Osteoblast (primary cell): ENCODE measurements around the gene RTP2. TPM values are rescaled to one million over a fixed set of nuclear protein-coding genes. Genes with fewer than 3 reads are reported as not detected.

ENCODE experiments used
- DNase-seq: peaks from one replicate; pipeline ENCODE4 v3.0.0; 2011; ENCODE audit warnings: low spot score, mixed read lengths; ENCODE audit not compliant: insufficient read length; ENCODE audit errors: missing footprints
- H2AFZ ChIP-seq: 2 replicates; pipeline ENCODE4 v1.6.0; 2011; ENCODE audit warnings: mild to moderate bottlenecking, low read length
- H3K27ac ChIP-seq: 2 replicates; pipeline ENCODE4 v1.5.1; 2011; ENCODE audit warnings: mild to moderate bottlenecking, low read depth, low read length, moderate library complexity
- H3K27me3 ChIP-seq: 2 replicates; pipeline ENCODE4 v1.6.0; 2012; ENCODE audit warnings: mild to moderate bottlenecking, control low read depth, inconsistent platforms, low read length, moderate library complexity; ENCODE audit not compliant: insufficient read depth
- H3K36me3 ChIP-seq: 2 replicates; pipeline ENCODE4 v1.5.1; 2011; ENCODE audit warnings: mild to moderate bottlenecking, low read length, control low read depth, moderate library complexity; ENCODE audit not compliant: insufficient read depth
- H3K4me1 ChIP-seq: 2 replicates; pipeline ENCODE4 v1.5.1; 2011; ENCODE audit warnings: mild to moderate bottlenecking, low read length, control low read depth, moderate library complexity; ENCODE audit not compliant: insufficient read depth
- H3K4me2 ChIP-seq: 2 replicates; pipeline ENCODE4 v1.6.0; 2011; ENCODE audit warnings: mild to moderate bottlenecking, low read length; ENCODE audit not compliant: insufficient read depth
- H3K4me3 ChIP-seq: fragments of 200-600 bp; sonication (generic); 3 replicates; pipeline ENCODE4 v1.5.1; 2012; ENCODE audit warnings: mild to moderate bottlenecking, low read length, inconsistent platforms; ENCODE audit not compliant: insufficient read depth
- H3K79me2 ChIP-seq: 2 replicates; pipeline ENCODE4 v1.6.0; 2012; ENCODE audit warnings: mild to moderate bottlenecking, low read length, control low read depth, inconsistent platforms; ENCODE audit not compliant: insufficient read depth
- H3K9me3 ChIP-seq: 2 replicates; pipeline ENCODE4 v1.5.1; 2011; ENCODE audit warnings: low read depth, low read length, control low read depth
- H4K20me1 ChIP-seq: 2 replicates; pipeline ENCODE4 v1.6.0; 2012; ENCODE audit warnings: mild to moderate bottlenecking, low read length, control low read depth; ENCODE audit not compliant: insufficient read depth
- total RNA-seq: library from RNA; depleted of rRNA; stranded (reverse); fragments of >200 nt; gene quantifications from 2 replicates; pipeline ENCODE4 v1.2.3, GENCODE V29; 2012
- TF ChIP-seq, protein P1 (sequence below): IDR thresholded peaks from 2 replicates; pipeline ENCODE4 v1.5.1; 2011; ENCODE audit warnings: mild to moderate bottlenecking, low read depth, low read length, moderate library complexity; ENCODE audit errors: extremely low read depth

RTP2 gene
- total RNA-seq, 1 donor, result not detected

DNA sequence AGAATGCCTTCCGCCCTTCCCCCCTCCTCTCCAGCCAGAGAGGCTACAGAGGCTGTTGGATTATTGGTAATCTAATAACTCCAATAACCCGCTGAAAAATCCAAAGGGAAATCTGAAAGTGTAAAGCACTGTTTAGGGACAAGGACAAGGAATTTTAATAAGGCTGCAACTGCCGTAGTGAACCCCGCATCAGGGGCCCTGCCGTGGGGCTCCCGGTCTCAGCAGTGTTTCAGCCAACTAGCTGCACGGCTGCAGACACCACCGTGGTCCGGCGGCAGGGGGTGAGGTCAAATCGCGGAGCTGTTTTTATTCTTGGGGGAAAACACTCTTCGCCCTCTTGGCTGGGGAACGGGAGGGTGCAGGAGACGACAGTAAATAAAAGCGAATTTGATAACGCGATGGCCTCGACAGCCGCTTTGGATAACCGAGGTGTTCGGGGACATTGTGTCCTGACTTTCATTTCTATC, 36.8 kb upstream of the RTP2 start:
- peak overlapping the region; percentile 74 for H2AFZ ChIP-seq

DNA sequence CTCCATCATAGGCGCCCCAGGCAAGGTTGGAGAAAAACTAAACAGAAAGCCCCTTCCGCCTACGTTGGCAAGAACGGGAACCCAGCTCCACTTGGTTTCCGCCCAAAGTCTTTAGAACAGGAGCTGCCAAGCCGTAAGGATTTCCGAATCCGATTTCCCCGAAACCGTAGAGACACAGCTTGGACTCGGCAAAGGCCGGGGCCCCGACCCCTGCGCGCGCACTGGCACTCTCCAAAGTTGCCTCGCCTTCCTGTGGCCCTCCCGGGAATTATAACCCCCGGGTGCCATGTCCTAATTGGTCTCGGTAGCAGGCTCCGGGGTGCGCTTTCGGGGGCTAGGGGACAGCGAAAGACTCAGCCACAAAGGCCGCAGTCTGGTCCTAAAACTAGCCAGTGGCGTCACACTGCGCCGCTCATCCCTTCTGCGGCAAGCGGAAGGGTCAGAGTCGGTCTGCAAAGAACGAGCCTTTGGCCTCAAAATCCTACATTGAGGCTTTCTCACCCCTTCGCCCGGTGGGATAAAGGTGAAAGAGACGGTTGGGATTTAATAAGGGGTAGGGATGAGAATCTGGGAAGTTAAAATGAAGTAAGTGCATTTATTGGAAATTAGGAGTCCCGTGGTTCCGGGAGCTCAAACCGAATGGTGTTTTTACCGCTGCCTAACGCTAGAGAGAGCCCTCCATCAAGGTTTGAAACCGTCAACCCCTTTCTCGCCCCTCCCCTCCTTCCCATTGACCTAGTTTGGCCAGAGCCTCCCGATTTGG, 36.2 kb upstream of the RTP2 start:
- peak; percentile 96 for DNase-seq
- H3K4me1 ChIP-seq, result peaks cover 56% of the 10 kb centered on the region

More for the DNA sequence above, 36.8 kb upstream of the RTP2 start:
- Histone ChIP-seq H3K4me2 (peak overlapping the region; percentile 100), H3K36me3 (peaks cover 6% of the 10 kb centered on the region), H3K79me2 (peaks cover 89% of the 10 kb centered on the region), H3K4me1 (peaks cover 56% of the 10 kb centered on the region), H3K4me3 (peak overlapping the region; percentile 93), H3K27ac (peak overlapping the region; percentile 100), H4K20me1 (peaks cover 28% of the 10 kb centered on the region), H3K27me3 (no peaks in the 10 kb centered on the region), H3K9me3 (no peaks in the 10 kb centered on the region)
- DNase-seq, result peak; percentile 65
- TF ChIP-seq, protein P1, sequence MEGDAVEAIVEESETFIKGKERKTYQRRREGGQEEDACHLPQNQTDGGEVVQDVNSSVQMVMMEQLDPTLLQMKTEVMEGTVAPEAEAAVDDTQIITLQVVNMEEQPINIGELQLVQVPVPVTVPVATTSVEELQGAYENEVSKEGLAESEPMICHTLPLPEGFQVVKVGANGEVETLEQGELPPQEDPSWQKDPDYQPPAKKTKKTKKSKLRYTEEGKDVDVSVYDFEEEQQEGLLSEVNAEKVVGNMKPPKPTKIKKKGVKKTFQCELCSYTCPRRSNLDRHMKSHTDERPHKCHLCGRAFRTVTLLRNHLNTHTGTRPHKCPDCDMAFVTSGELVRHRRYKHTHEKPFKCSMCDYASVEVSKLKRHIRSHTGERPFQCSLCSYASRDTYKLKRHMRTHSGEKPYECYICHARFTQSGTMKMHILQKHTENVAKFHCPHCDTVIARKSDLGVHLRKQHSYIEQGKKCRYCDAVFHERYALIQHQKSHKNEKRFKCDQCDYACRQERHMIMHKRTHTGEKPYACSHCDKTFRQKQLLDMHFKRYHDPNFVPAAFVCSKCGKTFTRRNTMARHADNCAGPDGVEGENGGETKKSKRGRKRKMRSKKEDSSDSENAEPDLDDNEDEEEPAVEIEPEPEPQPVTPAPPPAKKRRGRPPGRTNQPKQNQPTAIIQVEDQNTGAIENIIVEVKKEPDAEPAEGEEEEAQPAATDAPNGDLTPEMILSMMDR, result no peak

DNA sequence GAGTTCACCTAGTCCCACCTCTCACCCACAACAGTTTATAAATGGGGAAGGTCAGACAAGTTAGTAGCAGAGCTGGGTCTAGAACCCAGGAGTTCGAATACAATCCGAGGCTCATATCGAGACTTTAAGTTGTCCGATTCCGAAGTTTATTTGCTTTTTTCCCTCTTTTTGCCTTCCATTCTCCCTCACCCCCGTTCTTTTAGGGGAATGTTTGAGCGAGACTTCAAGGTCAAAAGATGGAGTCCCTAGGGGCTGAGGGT, 35.6 kb upstream of the RTP2 start:
- no peak for DNase-seq
- Histone ChIP-seq H4K20me1 (peaks cover 28% of the 10 kb centered on the region), H3K4me1 (peaks cover 56% of the 10 kb centered on the region)

More for the DNA sequence above, 36.2 kb upstream of the RTP2 start:
- peak overlapping the region; percentile 89 for H2AFZ ChIP-seq
- peaks cover 11% of the 10 kb centered on the region for H3K36me3 ChIP-seq
- H3K27ac ChIP-seq, result peak overlapping the region; percentile 100
- peaks cover 28% of the 10 kb centered on the region for H4K20me1 ChIP-seq
- no peaks in the 10 kb centered on the region for H3K9me3 ChIP-seq
- H3K79me2 ChIP-seq, result peaks cover 86% of the 10 kb centered on the region
- H3K4me2 ChIP-seq, result peak overlapping the region; percentile 100
- H3K27me3 ChIP-seq, result no peaks in the 10 kb centered on the region
- TF ChIP-seq, protein P1, result peak; percentile 88
- H3K4me3 ChIP-seq, result peak overlapping the region; percentile 93

More for the DNA sequence above, 35.6 kb upstream of the RTP2 start:
- H3K36me3 ChIP-seq, result peaks cover 16% of the 10 kb centered on the region
- peak overlapping the region; percentile 89 for H2AFZ ChIP-seq
- peaks cover 84% of the 10 kb centered on the region for H3K79me2 ChIP-seq
- TF ChIP-seq, protein P1, result no peak
- peak overlapping the region; percentile 100 for H3K4me2 ChIP-seq
- H3K4me3 ChIP-seq, result peak overlapping the region; percentile 93
- H3K27me3 ChIP-seq, result no peaks in the 10 kb centered on the region
- H3K27ac ChIP-seq, result peak overlapping the region; percentile 100
- H3K9me3 ChIP-seq, result no peaks in the 10 kb centered on the region
